Parathyroid adenoma (tissue), 2 donors: ENCODE measurements around the gene UBE2Q1.

Source experiments
- H2AFZ ChIP-seq: fragments of 300-600 bp; sonication (generic); one replicate; pipeline ENCODE4 v1.7.0; 2017; ENCODE audit warnings: antibody characterized with exemption, mild to moderate bottlenecking
- H3K27ac ChIP-seq: fragments of 300-600 bp; sonication (generic); one replicate; pipeline ENCODE4 v1.7.0; 2017
- H3K27me3 ChIP-seq: fragments of 300-600 bp; sonication (generic); one replicate; pipeline ENCODE4 v1.7.0; 2017; ENCODE audit warnings: low read length; ENCODE audit not compliant: control insufficient read depth, insufficient read depth
- H3K36me3 ChIP-seq: fragments of 300-600 bp; sonication (generic); one replicate; pipeline ENCODE4 v1.7.0; 2017; ENCODE audit warnings: low read length; ENCODE audit not compliant: control insufficient read depth, insufficient read depth
- H3K4me1 ChIP-seq: fragments of 300-600 bp; sonication (generic); one replicate; pipeline ENCODE4 v1.7.0; 2017; ENCODE audit warnings: control low read depth
- H3K4me2 ChIP-seq: fragments of 300-600 bp; sonication (generic); one replicate; pipeline ENCODE4 v1.7.0; 2017; ENCODE audit warnings: low read length
- H3K4me3 ChIP-seq: fragments of 300-600 bp; sonication (generic); one replicate; pipeline ENCODE4 v1.7.0; 2017; ENCODE audit warnings: low read depth, low read length
- H3K79me2 ChIP-seq: fragments of 300-600 bp; sonication (generic); one replicate; pipeline ENCODE4 v1.7.0; 2017; ENCODE audit warnings: control low read depth
- H3K9ac ChIP-seq: fragments of 300-600 bp; sonication (generic); one replicate; pipeline ENCODE4 v1.7.0; 2017; ENCODE audit warnings: mild to moderate bottlenecking
- H3K9me3 ChIP-seq: fragments of 300-600 bp; sonication (generic); one replicate; pipeline ENCODE4 v1.7.0; 2017; ENCODE audit warnings: low read length; ENCODE audit not compliant: control insufficient read depth
- TF ChIP-seq, protein P1 (sequence below): fragments of 300-600 bp; sonication (generic); IDR thresholded peaks from one replicate; pipeline ENCODE4 v1.7.0; 2017; ENCODE audit warnings: antibody characterized with exemption, mild to moderate bottlenecking
- donor health status: primary hyperparathyroidism.

UBE2Q1 gene

DNA sequence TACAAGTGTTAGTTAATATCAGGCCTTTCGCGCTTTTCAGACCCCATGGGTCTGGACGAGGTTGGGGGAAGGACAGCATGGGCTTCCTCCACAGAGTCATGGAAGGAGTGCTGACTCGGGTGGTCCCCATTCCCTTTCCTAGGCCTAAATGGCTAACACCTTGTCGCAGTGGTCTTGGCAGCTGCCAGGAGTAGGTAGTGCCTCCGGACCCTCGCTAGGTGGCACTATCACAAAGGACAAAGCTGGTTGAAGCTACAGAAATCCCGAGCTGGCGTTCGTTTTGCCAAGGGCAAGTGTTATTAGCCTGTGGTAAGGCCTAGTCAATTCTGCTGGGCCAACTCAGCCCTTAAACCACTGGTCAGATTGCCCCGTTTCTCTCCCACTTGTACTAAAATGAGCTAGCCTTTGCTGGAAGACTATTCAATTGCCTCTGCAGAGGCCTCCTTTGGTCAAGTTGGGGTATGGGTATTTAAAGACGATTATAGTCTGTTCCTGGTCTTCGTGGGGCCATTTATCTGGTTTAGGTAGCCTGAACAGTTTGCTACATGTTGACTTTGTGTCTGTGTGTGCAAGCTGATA lies 1.1 kb upstream of the UBE2Q1 start:
- Histone ChIP-seq H2AFZ (peak overlapping the region; percentile 84), H3K36me3 (no peaks in the 10 kb centered on the region), H3K9me3 (no peaks in the 10 kb centered on the region), H3K4me3 (peak overlapping the region; percentile 78), H3K79me2 (no peaks in the 10 kb centered on the region), H3K27ac (peak overlapping the region; percentile 81), H3K4me2 (peak overlapping the region; percentile 90), H3K27me3 (no peaks in the 10 kb centered on the region), H3K9ac (no peak overlapping the region), H3K4me1 (peaks cover 3% of the 10 kb centered on the region)
- TF ChIP-seq, protein P1, sequence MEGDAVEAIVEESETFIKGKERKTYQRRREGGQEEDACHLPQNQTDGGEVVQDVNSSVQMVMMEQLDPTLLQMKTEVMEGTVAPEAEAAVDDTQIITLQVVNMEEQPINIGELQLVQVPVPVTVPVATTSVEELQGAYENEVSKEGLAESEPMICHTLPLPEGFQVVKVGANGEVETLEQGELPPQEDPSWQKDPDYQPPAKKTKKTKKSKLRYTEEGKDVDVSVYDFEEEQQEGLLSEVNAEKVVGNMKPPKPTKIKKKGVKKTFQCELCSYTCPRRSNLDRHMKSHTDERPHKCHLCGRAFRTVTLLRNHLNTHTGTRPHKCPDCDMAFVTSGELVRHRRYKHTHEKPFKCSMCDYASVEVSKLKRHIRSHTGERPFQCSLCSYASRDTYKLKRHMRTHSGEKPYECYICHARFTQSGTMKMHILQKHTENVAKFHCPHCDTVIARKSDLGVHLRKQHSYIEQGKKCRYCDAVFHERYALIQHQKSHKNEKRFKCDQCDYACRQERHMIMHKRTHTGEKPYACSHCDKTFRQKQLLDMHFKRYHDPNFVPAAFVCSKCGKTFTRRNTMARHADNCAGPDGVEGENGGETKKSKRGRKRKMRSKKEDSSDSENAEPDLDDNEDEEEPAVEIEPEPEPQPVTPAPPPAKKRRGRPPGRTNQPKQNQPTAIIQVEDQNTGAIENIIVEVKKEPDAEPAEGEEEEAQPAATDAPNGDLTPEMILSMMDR = peak; percentile 85

DNA sequence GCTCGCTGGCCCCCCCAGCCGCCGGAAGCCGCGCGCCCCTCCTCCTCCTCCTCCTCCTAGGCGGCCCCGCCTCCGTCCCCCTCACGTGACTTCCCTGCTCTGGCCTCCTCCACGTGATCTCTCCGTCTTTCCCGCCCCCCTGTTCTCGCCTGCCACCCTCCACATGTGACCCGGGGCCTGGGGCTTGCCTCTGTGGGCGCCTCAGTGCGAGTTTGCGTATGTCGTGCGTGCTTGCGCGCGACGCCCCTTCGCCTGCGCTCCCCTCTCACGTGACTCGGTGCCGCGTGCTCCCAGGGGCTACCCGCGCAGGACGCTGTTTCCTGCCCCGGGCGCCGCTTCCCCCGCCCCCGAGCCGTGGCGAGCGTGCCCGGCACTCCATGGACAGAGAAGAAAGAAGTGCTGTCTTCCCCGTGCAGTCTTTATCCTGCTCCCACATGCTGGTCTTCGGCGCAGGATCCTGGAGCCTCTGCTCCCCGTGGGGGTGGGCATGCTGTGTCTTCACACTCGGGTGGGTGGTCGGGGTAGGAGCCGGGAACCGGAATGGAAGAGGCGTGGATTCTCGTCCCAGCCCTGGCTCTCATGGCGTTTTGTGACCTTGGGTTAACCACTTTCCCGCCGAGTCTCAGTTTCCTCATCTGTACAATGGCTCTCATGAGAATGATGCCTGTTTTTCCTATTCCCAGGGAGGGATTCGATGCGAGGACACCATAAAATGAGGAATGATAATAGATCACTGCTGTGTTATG lies 431 bp upstream of the UBE2Q1 start:
- H3K27ac ChIP-seq = peak overlapping the region; percentile 81
- no peaks in the 10 kb centered on the region for H3K27me3 ChIP-seq

DNA sequence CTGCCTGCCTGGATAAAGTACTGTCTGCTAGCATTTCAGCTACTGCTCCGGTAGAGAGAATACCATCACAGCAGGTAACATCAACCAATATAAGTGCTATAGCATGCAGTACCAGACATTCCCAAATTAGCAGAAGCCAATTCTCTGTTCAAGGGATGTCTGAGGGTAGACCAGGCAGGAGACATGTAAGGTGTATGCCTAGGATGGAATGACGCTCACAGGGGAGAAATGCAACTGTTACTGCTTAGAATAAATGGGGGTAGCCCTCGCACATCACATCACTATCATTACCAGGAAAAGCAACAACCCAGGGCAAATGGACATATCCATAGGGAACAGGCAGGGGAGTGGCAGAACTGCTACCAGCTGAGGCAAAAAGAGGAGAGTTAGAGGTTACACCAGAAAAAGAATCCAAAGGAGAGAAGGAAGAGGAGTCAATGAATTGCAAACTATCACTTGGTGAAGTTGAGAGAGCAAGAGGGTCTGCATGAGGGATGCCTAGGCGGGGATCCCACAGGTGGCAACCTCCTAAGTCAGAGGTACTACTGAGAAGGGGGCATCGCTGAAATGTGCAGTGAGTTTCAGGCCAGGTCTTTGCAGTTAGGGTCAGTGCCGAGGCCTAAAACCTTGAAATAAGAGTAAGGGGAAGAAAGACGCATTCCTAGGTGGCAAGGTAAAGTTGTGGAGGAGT lies 1.1 kb downstream of the UBE2Q1 start:
- H3K27ac ChIP-seq = no peak overlapping the region
- TF ChIP-seq, protein P1 = no peak
- no peaks in the 10 kb centered on the region for H3K27me3 ChIP-seq

More for the DNA sequence above, 431 bp upstream of the UBE2Q1 start:
- H2AFZ ChIP-seq = peak overlapping the region; percentile 84
- TF ChIP-seq, protein P1 = no peak
- H3K4me3 ChIP-seq = peak overlapping the region; percentile 78
- H3K9ac ChIP-seq = no peak overlapping the region
- H3K36me3 ChIP-seq = no peaks in the 10 kb centered on the region
- H3K79me2 ChIP-seq = no peaks in the 10 kb centered on the region
- peaks cover 3% of the 10 kb centered on the region for H3K4me1 ChIP-seq
- H3K9me3 ChIP-seq = no peaks in the 10 kb centered on the region
- peak overlapping the region; percentile 90 for H3K4me2 ChIP-seq

DNA sequence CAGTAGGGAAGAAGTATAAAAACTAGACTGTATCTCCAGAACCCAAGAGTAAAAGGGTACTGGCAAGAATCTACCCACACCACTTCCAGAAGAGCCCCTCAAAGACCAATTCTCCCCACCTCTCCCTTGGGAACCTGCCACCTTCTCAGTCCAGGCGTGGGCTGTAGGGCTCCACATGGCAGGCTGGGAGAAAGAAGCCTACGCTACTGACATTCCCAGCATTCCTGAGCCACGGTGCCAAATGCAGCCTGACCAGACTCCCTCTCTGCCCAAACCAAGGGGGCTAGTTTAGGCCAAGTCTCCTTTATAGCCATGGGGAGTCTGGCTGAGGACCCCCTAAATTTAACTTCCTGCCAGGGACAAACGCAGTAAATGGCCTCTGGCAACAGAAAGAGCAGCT lies 2.0 kb downstream of the UBE2Q1 start:
- Histone ChIP-seq H3K79me2 (no peaks in the 10 kb centered on the region), H3K27ac (no peak overlapping the region), H2AFZ (no peak overlapping the region), H3K4me3 (peak overlapping the region; percentile 70), H3K36me3 (no peaks in the 10 kb centered on the region), H3K27me3 (no peaks in the 10 kb centered on the region), H3K4me2 (peak overlapping the region; percentile 69), H3K4me1 (peaks cover 3% of the 10 kb centered on the region), H3K9me3 (no peaks in the 10 kb centered on the region), H3K9ac (no peak overlapping the region)
- TF ChIP-seq, protein P1 = no peak

More for the DNA sequence above, 1.1 kb downstream of the UBE2Q1 start:
- H3K4me1 ChIP-seq = peaks cover 3% of the 10 kb centered on the region
- H3K9me3 ChIP-seq = no peaks in the 10 kb centered on the region
- no peaks in the 10 kb centered on the region for H3K36me3 ChIP-seq
- H3K4me2 ChIP-seq = peak overlapping the region; percentile 69
- no peak overlapping the region for H2AFZ ChIP-seq
- no peak overlapping the region for H3K9ac ChIP-seq
- no peaks in the 10 kb centered on the region for H3K79me2 ChIP-seq
- peak overlapping the region; percentile 70 for H3K4me3 ChIP-seq
